Effector CD4-positive, alpha-beta T cell (primary cell): ENCODE measurements around the gene SULF2.
A peak's percentile ranks its signal among the peaks of the same experiment; 100 is the strongest.

Experiments used
- DNase-seq: peaks from one replicate; pipeline ENCODE4 v3.0.0-alpha.2; 2020

Gene SULF2

DNA sequence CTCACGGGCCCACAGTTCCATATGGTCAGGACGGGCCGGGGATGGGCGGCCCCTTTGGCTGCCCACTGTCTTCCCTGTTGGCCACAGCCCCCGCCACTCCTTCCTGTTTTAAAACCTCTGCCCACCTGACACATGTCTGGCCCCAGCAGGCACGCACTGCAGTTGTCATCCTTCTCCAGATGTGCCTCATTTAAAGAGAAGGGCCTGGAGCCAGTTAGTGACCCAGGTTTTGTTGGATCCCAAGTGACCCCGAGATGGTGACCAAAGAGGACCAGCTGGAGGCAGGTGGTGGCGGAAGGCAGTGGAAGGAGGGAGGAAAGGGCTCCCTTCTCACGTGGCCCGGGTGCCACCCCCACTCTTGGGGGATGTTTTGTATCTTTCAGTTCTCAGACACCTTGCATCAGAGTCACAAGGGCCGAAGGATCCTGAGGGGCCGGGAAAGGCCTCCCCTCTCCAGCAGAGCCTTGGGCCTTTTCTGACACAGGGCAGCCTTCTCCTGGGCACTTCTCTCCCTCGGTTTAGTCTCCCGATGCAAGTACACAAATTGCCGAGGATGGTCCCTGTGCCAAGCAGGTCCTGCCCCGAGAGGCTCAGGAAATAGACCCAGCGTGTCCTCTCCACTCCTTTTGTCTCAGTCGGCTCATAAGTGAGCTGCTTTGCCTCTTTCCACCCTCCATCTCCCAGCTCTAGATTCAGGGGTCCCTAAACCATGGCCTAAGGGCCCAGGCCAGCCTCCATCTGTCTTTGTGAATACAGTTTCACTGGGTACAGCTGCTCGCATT lies 117.6 kb downstream of the SULF2 start:
- DNase-seq = no peak

- DNase-seq = no peak
These were observed 118.2 kb downstream of the SULF2 start for GRCh38 chr20:47667086-47667485.

DNA sequence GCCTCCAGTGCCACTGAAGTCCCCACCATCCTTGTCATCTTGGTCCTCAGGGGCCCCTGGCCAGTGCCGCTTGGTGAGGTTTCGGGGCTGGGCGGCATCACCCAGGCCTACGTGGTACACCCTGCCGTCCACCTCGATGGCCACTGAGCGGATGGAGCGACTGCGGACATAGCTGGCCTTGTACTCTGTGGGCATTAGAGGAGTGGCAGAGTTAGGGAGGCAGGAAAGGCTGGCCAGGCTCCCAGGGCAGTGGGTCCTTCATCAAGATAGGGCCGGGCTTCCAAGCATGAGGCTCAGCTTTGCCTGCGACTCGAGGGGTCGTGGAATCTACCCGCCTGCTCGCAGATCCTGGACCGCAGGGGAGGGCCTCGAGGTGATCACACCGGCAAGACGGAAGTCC lies 119.0 kb downstream of the SULF2 start:
- no peak for DNase-seq

DNA sequence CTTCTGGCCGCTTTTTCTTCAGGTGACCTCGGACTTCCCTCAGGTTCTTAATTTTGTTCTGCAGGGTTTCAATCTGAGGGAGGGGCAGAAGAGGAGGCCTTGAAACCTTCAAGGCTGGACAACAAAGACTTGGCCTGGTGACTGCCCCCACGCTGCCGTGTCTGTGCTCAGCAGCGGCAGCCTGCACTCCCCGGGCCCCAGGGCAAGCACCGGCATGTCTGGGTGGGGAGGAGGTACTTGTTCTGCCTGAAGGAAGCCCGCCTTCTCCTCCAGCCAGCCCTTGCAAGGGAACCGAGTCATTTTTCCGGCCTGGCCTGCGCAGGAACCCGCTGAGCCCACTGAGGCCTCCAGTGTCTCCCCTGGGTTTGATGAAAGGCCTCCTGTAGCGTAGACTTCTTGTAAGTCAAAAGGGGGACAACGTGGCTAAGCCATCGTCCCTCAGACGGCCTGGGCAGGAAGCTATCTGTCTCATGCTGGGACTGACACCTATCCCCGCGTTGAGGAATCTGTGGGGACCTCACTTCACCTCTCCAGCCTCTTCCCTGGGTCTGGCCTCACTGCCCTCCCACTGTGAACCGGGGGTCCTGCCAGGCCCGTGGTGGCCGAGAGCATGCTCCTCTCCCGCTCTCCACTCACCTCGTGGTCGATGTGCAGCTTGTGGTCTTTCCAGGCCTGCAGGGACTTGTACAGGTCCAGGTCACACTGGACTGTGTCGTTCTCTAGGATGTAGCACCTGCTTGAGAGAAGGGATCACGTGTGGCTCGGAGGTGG lies 119.9 kb downstream of the SULF2 start:
- no peak for DNase-seq

DNA sequence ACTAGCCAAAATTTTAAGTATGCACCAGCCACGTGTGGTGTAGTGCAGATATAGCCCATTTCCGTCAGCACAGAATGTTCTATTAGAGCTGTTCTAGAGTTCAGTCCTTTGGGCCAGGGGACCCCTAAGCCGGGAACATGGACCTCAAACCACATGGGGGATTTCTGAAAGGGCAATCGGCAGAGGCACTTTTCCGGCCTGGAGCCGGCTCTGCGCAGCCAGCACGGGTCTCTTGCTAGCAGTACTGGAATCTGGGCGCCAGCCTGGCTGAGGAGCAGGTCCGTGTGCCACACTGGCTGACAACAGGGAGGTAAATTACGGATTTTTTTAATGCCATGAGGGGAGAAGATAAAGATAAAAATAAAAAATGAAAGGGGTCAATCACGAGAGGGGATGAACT lies 120.5 kb downstream of the SULF2 start:
- no peak for DNase-seq

GRCh38 chr20:47664068-47664437 lies 121.2 kb downstream of the SULF2 start:
- DNase-seq = no peak

DNA sequence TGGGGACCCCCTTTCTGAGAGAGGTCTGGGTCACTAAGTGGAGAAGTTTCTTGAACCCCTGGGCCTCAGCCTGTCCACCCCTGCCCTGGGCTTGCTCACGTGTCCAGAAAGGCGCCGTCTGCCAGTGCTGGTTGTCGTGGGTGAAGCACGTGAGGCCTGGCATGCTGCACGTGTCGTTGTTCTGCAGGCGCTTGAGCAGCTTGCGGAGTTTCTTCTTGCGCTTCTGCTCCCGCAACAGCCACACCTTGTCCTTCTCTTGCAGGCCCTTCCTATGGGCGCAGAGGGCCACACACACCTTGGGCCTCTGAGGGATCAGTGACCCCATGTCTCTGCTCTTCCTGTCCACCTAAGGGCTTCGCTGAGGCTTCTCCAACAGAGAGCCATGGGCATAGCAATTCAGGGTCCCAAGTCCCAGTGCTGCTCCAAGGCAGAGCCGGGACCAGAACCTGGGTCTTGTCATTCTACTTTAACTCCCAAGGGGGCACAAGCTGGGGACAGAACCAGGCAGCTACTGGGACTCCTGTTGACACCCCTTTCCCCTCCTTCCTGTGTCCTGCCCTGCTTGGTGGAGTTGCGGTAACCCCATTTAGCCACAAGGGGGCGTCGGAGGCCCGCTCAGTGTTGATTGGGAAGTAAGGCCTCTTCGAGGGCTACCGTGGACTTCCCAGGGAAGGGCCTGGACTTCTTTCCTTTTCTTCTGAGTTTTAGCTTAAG lies 121.8 kb downstream of the SULF2 start:
- peak; percentile 63 for DNase-seq

DNA sequence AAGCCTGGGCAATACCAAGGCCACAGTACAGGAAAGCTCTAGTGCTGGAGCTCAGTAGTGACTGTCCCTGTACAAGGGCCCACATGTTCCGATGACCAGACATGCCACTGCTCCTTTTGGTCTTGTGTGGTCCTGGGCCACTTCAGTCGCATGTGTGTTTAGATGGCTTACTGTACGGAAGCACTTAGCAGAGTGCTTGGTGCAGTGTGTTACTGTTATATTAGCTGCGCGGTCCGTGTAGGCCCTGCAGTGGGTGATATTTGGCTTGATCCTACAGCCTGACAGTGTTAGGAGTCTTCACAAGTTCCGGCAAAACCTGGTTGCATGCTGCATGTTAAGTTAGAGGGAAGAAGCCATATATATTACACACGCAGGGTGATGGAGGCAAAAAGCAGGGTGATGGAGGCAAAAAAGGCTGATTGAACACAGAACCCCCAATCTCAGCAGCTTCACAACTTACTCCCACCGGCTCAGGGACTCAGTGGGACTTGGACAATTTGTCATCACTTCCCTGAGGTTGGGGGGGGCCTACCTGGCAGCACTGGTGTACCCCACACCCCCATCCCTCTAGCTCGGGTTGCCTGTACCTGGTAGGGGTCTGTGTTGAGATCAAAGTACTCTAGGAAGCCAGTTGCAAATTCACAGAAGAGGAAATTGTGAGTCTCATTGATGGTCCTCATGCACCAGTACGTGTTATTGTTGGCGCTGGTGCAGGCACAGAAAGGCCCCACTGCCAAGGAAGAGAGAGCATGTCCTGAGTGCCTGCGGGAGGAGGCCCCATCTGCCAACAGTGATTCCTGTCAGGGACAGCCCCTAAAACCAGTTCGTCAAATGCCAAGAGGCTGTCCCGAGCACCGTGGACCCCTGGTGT lies 122.6 kb downstream of the SULF2 start:
- DNase-seq = no peak

DNA sequence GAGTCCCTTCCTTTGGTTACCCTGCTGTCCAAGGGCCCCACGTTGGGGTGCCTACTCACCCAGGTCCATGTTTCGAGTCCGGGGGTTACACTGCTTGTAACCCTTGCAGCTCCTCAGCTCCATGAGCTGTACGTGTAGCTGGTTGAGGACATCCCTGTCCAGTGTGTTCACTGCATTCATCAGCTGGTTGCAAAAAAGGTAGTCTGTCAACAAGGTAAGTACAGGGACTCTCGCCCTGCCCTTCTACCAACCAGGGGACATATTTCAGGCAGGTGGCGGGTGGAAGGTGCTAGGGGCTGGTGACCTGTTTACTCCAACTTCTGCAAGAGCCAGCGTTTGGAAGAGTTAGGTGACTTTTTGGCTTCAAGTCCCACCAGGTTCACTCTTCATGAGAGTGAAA lies 123.6 kb downstream of the SULF2 start:
- DNase-seq = no peak

- DNase-seq = no peak
These were observed 124.1 kb downstream of the SULF2 start for GRCh38 chr20:47660983-47661700.

DNA sequence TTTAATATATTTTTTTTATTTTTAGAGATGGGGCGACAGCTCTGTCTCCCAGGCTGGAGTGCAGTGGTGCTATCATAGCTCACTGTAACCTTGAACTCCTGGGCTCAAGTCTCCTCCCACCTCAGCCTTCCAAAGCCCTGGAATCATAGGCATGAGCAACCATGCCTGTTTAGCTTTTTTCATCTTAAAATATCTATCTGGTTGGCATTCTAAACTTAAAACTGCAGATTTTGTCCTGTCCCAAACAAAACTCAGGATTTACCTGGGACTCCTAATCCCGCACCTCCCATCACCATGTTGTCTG lies 124.7 kb downstream of the SULF2 start:
- no peak for DNase-seq

GRCh38 chr20:47659904-47660601 lies 125.2 kb downstream of the SULF2 start:
- no peak for DNase-seq

GRCh38 chr20:47656318-47656717 lies 129.0 kb downstream of the SULF2 start:
- DNase-seq = no peak

DNA sequence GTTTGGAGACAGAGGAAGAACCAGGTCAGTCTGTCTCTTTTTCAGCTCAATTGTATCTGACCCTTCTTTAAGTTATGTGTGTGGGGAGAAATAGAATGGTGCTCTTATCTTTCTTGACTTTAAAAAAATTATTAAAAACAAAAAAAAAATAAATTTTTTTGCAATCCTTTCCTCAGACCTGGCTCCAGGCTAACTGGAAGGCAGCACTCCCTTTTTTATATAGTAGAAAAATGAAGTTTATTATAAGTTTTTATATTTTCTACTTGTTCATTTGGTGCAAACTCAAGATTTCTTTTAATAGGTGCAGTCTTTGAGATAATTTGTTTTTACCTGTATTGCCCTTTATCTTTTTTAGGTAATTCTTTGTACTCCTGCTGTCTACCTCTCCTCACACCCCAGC lies 129.6 kb downstream of the SULF2 start:
- no peak for DNase-seq

GRCh38 chr20:47654370-47654769 lies 130.9 kb downstream of the SULF2 start:
- no peak for DNase-seq

GRCh38 chr20:47653869-47654268 lies 131.4 kb downstream of the SULF2 start:
- no peak for DNase-seq

DNA sequence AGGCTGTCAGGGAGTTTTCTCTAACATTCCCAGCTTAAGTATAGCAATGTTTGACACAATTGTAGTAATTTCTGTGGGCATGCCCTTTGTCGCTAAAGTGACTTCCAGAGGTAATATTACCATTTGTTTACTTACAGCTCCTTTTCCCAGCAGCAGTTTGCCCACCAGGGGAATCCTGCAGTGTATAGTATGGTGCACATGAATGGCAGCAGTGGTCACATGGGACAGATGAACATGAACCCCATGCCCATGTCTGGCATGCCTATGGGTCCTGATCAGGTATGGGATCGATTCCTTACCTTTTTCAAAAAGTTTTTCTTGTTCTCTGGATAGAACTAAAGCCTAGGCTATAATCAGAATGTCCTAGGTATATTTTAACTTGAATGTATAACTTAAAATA lies 132.5 kb downstream of the SULF2 start:
- no peak for DNase-seq

GRCh38 chr20:47652301-47652700 lies 133.0 kb downstream of the SULF2 start:
- no peak for DNase-seq

- no peak for DNase-seq
These were observed 136.3 kb downstream of the SULF2 start for GRCh38 chr20:47648943-47649342.

DNA sequence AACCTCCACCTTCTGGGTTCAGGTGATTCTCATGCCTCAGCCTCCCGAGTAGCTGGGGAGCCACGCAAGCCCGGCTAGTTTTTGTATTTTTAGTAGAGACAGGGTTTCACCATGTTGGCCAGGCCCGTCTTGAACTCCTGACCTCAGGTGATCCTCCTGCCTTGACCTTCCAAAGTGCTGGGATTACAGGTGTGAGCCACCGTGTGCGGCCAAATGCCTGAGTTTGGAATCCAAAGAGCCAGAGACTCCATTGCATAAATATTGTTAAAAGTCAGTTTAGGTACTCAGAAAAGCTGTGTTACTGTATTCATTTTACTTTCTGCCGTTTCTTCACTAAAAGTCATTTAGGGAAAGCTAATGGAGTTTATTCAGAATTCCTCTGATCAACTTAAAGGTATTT lies 137.3 kb downstream of the SULF2 start:
- DNase-seq = no peak

DNA sequence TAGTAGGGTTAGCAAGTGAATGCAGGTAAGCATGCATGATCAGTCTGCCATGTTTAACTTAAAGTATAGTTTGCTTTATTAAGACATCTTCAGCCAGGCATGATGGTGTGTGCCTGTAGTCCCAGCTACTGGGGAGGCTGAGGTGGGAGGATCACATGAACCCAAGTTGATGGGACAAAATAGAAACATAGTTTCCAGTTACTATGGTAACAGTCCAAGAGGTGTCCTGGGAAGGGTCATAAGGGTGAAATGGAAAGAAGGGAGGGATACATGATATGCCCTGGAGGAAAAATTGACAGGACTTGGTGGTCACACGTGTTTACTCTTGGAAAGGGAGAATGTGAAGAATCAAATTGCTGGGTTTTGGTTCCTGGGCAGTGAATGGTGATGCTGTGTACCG lies 139.6 kb downstream of the SULF2 start:
- DNase-seq = no peak

DNA sequence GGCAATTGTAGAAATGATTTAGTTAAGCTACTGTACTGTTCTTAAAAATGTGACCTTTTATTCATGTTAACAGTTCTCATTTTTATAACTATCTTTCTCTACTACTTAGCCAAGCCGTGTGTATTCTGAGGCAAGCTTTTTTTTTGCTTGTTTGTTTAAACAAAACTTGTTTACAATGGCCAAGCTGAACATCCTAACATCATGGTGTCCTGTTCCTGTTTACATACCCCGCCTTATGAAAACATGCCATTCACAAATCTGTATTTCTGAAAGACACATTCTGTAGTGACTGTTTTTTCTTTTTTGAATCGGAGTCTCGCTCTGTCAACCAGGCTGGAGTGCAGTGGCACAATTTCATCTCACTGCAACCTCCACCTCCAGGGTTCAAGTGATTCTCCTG lies 142.7 kb downstream of the SULF2 start:
- no peak for DNase-seq
